OCI-LY7 (cell line): Measurements from ENCODE around the gene MTHFD1L.

Source experiments
- EZH2phosphoT487 ChIP-seq: fragments of 200-600 bp; sonication (generic); IDR thresholded peaks from 2 replicates; pipeline ENCODE4 v1.6.1; 2018; ENCODE audit warnings: low read depth, borderline replicate concordance, mild to moderate bottlenecking, mixed run types, antibody characterized with exemption, low read length, moderate library complexity, mixed read lengths
- TF ChIP-seq, protein P1 (sequence below): fragments of 200-600 bp; sonication (generic); conservative IDR thresholded peaks from 2 replicates; pipeline ENCODE4 v1.5.1; 2014; ENCODE audit warnings: mild to moderate bottlenecking, antibody characterized with exemption, low read length, moderate library complexity, mixed read lengths

GRCh38 chr6:150866991-150867501, 1.5 kb downstream of the MTHFD1L start:
- TF ChIP-seq, protein P1, sequence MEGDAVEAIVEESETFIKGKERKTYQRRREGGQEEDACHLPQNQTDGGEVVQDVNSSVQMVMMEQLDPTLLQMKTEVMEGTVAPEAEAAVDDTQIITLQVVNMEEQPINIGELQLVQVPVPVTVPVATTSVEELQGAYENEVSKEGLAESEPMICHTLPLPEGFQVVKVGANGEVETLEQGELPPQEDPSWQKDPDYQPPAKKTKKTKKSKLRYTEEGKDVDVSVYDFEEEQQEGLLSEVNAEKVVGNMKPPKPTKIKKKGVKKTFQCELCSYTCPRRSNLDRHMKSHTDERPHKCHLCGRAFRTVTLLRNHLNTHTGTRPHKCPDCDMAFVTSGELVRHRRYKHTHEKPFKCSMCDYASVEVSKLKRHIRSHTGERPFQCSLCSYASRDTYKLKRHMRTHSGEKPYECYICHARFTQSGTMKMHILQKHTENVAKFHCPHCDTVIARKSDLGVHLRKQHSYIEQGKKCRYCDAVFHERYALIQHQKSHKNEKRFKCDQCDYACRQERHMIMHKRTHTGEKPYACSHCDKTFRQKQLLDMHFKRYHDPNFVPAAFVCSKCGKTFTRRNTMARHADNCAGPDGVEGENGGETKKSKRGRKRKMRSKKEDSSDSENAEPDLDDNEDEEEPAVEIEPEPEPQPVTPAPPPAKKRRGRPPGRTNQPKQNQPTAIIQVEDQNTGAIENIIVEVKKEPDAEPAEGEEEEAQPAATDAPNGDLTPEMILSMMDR, result no peak
- TF ChIP-seq EZH2phosphoT487, result no peak
